HepG2 (cell line): ENCODE data around the gene PRDM8. TPM values are rescaled to one million over a fixed set of nuclear protein-coding genes. Genes with fewer than 3 reads are reported as not detected.

Experiments
- ATAC-seq: fragments of 200-7000 bp; cut with Tn5 transposase; 3 replicates; pipeline ENCODE4 v1.9.1; 2020; ENCODE audit warnings: mild to moderate bottlenecking, moderate library complexity
- BruUV-seq: library from RNA; stranded (reverse); fragments of 400-500 nt; replicated peaks from 2 replicates; lab custom pipeline; 2021; lab: Mats Ljungman, UMichigan
- CTCF ChIA-PET: fragments of 300-600 bp; formaldehyde crosslinking; extraction: SDS; loops from one replicate; lab custom pipeline; 2021; ENCODE audit warnings: low total read pairs, inconsistent platforms, low intra/inter-chr PET ratio; lab: Yijun Ruan, JAX
- POLR2A ChIA-PET: fragments of 350-600 bp; sonication (Branson Sonifier 250); formaldehyde crosslinking; loops from one replicate; lab custom pipeline; 2020; ENCODE audit warnings: antibody characterized with exemption, inconsistent platforms; lab: Yijun Ruan, JAX
- DNase-seq: peaks from one replicate; pipeline ENCODE4 v3.0.0-alpha.2; 2015; ENCODE audit warnings: low spot score
- FAIRE-seq: peaks from 3 replicates; lab custom pipeline; 2011; peaks lifted over from hg19 to GRCh38; lab: Jason Lieb, UNC
- H2AFZ ChIP-seq: one replicate; pipeline ENCODE4 v1.6.1; 2011; ENCODE audit warnings: low read length, inconsistent platforms
- H3K27ac ChIP-seq: fragments of 300-600 bp; 3 replicates; pipeline ENCODE4 v1.8.0; 2011; ENCODE audit warnings: mixed run types, mild to moderate bottlenecking, mixed read lengths, low read length, inconsistent platforms; ENCODE audit not compliant: insufficient read depth; ENCODE audit errors: extremely low read length
- H3K27me3 ChIP-seq, 2 experiments: fragments of 200-600 bp in 1 of 2; 2 replicates in 1 of 2; 3 replicates in 1 of 2; pipeline versions ENCODE4 v1.6.0 to v1.8.0; 2011; ENCODE audit warnings: low read length in 2 of 2, mild to moderate bottlenecking in 2 of 2, moderate library complexity in 2 of 2, inconsistent platforms in 1 of 2; ENCODE audit not compliant: insufficient read depth in 2 of 2, control insufficient read depth in 1 of 2
- H3K36me3 ChIP-seq, 2 experiments: fragments of 200-600 bp in 1 of 2; replicated peaks in 1 of 2; 2 replicates in 1 of 2; 3 replicates in 1 of 2; pipeline versions ENCODE4 v1.5.1 to v1.8.0; 2011; ENCODE audit warnings: low read length in 2 of 2, inconsistent platforms in 1 of 2; ENCODE audit not compliant: insufficient read depth in 2 of 2, control insufficient read depth in 1 of 2
- H3K4me1 ChIP-seq: 2 replicates; pipeline ENCODE4 v1.5.1; 2012; ENCODE audit warnings: low read length, inconsistent platforms; ENCODE audit not compliant: insufficient read depth
- H3K4me2 ChIP-seq: 2 replicates; pipeline ENCODE4 v1.6.0; 2011; ENCODE audit warnings: low read depth, low read length, inconsistent platforms
- H3K4me3 ChIP-seq, 3 experiments: fragments of 200-600 bp in 1 of 3; sonication (generic), shearing (Covaris generic) in 1 of 3; replicated peaks in 1 of 3; 2 replicates each; pipeline ENCODE4 v1.5.1; 2011 to 2016; ENCODE audit warnings: low read length in 3 of 3, inconsistent platforms in 2 of 3, low read depth in 2 of 3, mild to moderate bottlenecking in 2 of 3, control low read depth in 1 of 3, mixed read lengths in 1 of 3; ENCODE audit not compliant: insufficient read depth in 1 of 3
- H3K79me2 ChIP-seq: one replicate; pipeline ENCODE4 v1.6.1; 2011; ENCODE audit warnings: low read length, inconsistent platforms; ENCODE audit not compliant: insufficient read depth
- H3K9ac ChIP-seq: 2 replicates; pipeline ENCODE4 v1.6.0; 2011; ENCODE audit warnings: mild to moderate bottlenecking, low read depth, low read length, inconsistent platforms; ENCODE audit not compliant: insufficient read depth
- H3K9me3 ChIP-seq: 2 replicates; pipeline ENCODE4 v1.5.1; 2012; ENCODE audit warnings: mild to moderate bottlenecking, low read length
- H4K20me1 ChIP-seq: 2 replicates; pipeline ENCODE4 v1.6.0; 2011; ENCODE audit warnings: inconsistent platforms, mild to moderate bottlenecking, low read length, moderate library complexity; ENCODE audit not compliant: insufficient read depth
- GABPB1 ChIP-seq: IDR thresholded peaks from 2 replicates; pipeline ENCODE4 v1.6.1; 2016; ENCODE audit warnings: mild to moderate bottlenecking, missing genetic modification reagents, moderate library complexity, missing compliant biosample characterization
- NFYC ChIP-seq: IDR thresholded peaks from 2 replicates; pipeline ENCODE4 v1.6.1; 2016; ENCODE audit warnings: missing genetic modification reagents, missing compliant biosample characterization
- SALL2 ChIP-seq: sonication (generic); formaldehyde crosslinking; IDR thresholded peaks from 2 replicates; pipeline ENCODE4 v1.8.1; 2023; ENCODE audit warnings: mild to moderate bottlenecking, missing genetic modification reagents, inconsistent platforms
- SMARCC2 ChIP-seq: fragments of 450-650 bp; IDR thresholded peaks from 2 replicates; pipeline ENCODE4 v1.6.1; 2017; ENCODE audit warnings: antibody characterized with exemption, mild to moderate bottlenecking
- ZNF138 ChIP-seq: sonication (generic); formaldehyde crosslinking; IDR thresholded peaks from 2 replicates; pipeline ENCODE4 v1.5.0; 2020; ENCODE audit warnings: mild to moderate bottlenecking, low read depth, missing genetic modification reagents
- ZNF3 ChIP-seq: IDR thresholded peaks from 2 replicates; pipeline ENCODE4 v1.7.0; 2017; ENCODE audit warnings: inconsistent platforms
- ZNF562 ChIP-seq: sonication (generic); formaldehyde crosslinking; IDR thresholded peaks from 2 replicates; pipeline ENCODE4 v1.8.0; 2022; ENCODE audit warnings: missing genetic modification reagents, borderline replicate concordance
- ZNF569 ChIP-seq: sonication (generic); formaldehyde crosslinking; IDR thresholded peaks from 2 replicates; pipeline ENCODE4 v1.5.0; 2020; ENCODE audit warnings: mild to moderate bottlenecking, missing genetic modification reagents, moderate library complexity, borderline replicate concordance
- WGBS: methylation state at CpG from one replicate; pipeline ENCODE4 v1.1.6; 2017; ENCODE audit warnings: low lambda C conversion rate; 5-methylcytosine and 5-hydroxymethylcytosine counted together
- in situ Hi-C: cut with HindIII; loops from 2 replicates; pipeline ENCODE4 v1.10.0; 2017; ENCODE audit warnings: low pct_unique_long_range_greater_than_20kb; ENCODE audit not compliant: extremely low pct_ligation_motif_present
- intact Hi-C: fragments of 100-400 bp; cut with micrococcal nuclease; formaldehyde crosslinking; loops from one replicate; pipeline ENCODE4 v1.10.0; 2022; ENCODE audit not compliant: unreplicated experiment
- polyA plus RNA-seq, 8 experiments: library from polyadenylated mRNA; depleted of rRNA in 3 of 8; stranded (reverse) in 7 of 8; unstranded in 1 of 8; fragments of >200 nt; fragmentation: Illumina TruSeq in 4 of 8; extraction: Trizol in 4 of 8; gene quantifications; 2 replicates each; pipeline versions ENCODE4 v1.2.1 to v1.2.3, GENCODE V29; 2011 to 2016; ENCODE audit warnings: low read depth in 4 of 8, missing spikeins in 1 of 8, mixed read lengths in 1 of 8; ENCODE audit not compliant: insufficient read depth in 1 of 8
- total RNA-seq, 5 experiments: library from RNA; depleted of rRNA; stranded (reverse); fragments of >200 nt; fragmentation: Illumina TruSeq; extraction: Trizol; gene quantifications; 2 replicates each; pipeline ENCODE4 v1.2.3, GENCODE V29; 2016; ENCODE audit warnings: low read depth in 1 of 5
- TF ChIP-seq, protein P1 (sequence below): sonication (generic); formaldehyde crosslinking; IDR thresholded peaks from 2 replicates; pipeline ENCODE4 v1.4.0; 2020; ENCODE audit warnings: missing genetic modification reagents
- TF ChIP-seq, protein P2 (sequence below): sonication (generic); formaldehyde crosslinking; IDR thresholded peaks from 2 replicates; pipeline ENCODE4 v1.5.0; 2020; ENCODE audit warnings: mild to moderate bottlenecking, missing genetic modification reagents

PRDM8 gene
- total and polyA plus RNA-seq, 2 of the 13 experiments (the other 11 are each of a cell fraction or from before 2014, with no cell fraction given) = 0.09 TPM; not detected in 1

DNA sequence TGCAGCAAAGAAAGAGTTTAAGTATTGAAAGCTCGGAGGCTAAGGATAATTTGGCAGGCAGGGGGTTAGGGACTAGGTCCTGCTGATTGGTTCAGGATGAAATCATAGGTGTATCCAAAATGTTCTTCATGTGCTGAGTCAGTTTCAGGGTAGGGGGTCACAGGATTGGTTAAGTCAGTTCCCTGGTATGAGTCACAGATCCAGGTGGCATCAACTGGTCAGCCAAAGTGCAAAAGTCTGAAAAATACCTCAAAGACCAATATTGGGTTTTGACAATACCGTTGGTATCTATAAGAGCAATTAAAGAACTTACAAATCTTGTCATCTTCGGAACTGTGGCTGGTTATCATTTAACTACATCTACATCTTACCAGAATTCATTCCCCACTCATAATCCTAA, 25.6 kb upstream of the PRDM8 start:
- no peaks in the 10 kb centered on the region for H3K4me1 ChIP-seq
- no peaks in the 10 kb centered on the region for H4K20me1 ChIP-seq
- H3K9me3 ChIP-seq = no peaks in the 10 kb centered on the region
- H3K4me3 ChIP-seq = no peak overlapping the region
- 0% methylated on average over 3 of the region's 3 CpGs for WGBS
- ATAC-seq = no peak
- no peak overlapping the region for H2AFZ ChIP-seq
- CTCF ChIA-PET = no interaction called here
- intact Hi-C loops = no loop called here
- in situ Hi-C loops = no loop called here
- no peaks in the 10 kb centered on the region for H3K27me3 ChIP-seq
- DNase-seq = no peak
- no peak for FAIRE-seq
- no peaks in the 10 kb centered on the region for H3K79me2 ChIP-seq
- no peak overlapping the region for H3K9ac ChIP-seq
- no peak overlapping the region for H3K27ac ChIP-seq
- BruUV-seq = no TSS peak
- TF ChIP-seq ZNF562 (CRISPR knock-in tag) (no peak), NFYC (CRISPR knock-in tag) (no peak), ZNF3 (CRISPR knock-in tag) (no peak), SMARCC2 (no peak), SALL2 (no peak), GABPB1 (CRISPR knock-in tag) (no peak), ZNF569 (CRISPR knock-in tag) (no peak), ZNF138 (CRISPR knock-in tag) (no peak)
- TF ChIP-seq, protein P1, sequence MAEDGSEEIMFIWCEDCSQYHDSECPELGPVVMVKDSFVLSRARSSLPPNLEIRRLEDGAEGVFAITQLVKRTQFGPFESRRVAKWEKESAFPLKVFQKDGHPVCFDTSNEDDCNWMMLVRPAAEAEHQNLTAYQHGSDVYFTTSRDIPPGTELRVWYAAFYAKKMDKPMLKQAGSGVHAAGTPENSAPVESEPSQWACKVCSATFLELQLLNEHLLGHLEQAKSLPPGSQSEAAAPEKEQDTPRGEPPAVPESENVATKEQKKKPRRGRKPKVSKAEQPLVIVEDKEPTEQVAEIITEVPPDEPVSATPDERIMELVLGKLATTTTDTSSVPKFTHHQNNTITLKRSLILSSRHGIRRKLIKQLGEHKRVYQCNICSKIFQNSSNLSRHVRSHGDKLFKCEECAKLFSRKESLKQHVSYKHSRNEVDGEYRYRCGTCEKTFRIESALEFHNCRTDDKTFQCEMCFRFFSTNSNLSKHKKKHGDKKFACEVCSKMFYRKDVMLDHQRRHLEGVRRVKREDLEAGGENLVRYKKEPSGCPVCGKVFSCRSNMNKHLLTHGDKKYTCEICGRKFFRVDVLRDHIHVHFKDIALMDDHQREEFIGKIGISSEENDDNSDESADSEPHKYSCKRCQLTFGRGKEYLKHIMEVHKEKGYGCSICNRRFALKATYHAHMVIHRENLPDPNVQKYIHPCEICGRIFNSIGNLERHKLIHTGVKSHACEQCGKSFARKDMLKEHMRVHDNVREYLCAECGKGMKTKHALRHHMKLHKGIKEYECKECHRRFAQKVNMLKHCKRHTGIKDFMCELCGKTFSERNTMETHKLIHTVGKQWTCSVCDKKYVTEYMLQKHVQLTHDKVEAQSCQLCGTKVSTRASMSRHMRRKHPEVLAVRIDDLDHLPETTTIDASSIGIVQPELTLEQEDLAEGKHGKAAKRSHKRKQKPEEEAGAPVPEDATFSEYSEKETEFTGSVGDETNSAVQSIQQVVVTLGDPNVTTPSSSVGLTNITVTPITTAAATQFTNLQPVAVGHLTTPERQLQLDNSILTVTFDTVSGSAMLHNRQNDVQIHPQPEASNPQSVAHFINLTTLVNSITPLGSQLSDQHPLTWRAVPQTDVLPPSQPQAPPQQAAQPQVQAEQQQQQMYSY = no peak
- TF ChIP-seq, protein P2, sequence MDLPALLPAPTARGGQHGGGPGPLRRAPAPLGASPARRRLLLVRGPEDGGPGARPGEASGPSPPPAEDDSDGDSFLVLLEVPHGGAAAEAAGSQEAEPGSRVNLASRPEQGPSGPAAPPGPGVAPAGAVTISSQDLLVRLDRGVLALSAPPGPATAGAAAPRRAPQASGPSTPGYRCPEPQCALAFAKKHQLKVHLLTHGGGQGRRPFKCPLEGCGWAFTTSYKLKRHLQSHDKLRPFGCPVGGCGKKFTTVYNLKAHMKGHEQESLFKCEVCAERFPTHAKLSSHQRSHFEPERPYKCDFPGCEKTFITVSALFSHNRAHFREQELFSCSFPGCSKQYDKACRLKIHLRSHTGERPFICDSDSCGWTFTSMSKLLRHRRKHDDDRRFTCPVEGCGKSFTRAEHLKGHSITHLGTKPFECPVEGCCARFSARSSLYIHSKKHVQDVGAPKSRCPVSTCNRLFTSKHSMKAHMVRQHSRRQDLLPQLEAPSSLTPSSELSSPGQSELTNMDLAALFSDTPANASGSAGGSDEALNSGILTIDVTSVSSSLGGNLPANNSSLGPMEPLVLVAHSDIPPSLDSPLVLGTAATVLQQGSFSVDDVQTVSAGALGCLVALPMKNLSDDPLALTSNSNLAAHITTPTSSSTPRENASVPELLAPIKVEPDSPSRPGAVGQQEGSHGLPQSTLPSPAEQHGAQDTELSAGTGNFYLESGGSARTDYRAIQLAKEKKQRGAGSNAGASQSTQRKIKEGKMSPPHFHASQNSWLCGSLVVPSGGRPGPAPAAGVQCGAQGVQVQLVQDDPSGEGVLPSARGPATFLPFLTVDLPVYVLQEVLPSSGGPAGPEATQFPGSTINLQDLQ = no peak
- H3K4me2 ChIP-seq = no peak overlapping the region
- POLR2A ChIA-PET = no interaction called here
- H3K36me3 ChIP-seq = no peaks in the 10 kb centered on the region
